Body of pancreas (tissue), 4 donors: ENCODE measurements around the gene CACNA2D4.

Source experiments
- POLR2A ChIP-seq, 3 donors: fragments of 450-650 bp; IDR thresholded peaks; one replicate each; pipeline ENCODE4 v1.6.1; 2016; ENCODE audit warnings: antibody characterized with exemption in 3 of 3, mild to moderate bottlenecking in 2 of 3
- TF ChIP-seq, protein P1 (sequence below), 7 experiments: fragments of 450-650 bp in 4 of 7; fragments of 200-600 bp in 3 of 7; sonication (generic) in 3 of 7; IDR thresholded peaks; one replicate each; pipeline ENCODE4 v1.5.1; 2016 to 2019; ENCODE audit warnings: antibody characterized with exemption in 7 of 7

DNA sequence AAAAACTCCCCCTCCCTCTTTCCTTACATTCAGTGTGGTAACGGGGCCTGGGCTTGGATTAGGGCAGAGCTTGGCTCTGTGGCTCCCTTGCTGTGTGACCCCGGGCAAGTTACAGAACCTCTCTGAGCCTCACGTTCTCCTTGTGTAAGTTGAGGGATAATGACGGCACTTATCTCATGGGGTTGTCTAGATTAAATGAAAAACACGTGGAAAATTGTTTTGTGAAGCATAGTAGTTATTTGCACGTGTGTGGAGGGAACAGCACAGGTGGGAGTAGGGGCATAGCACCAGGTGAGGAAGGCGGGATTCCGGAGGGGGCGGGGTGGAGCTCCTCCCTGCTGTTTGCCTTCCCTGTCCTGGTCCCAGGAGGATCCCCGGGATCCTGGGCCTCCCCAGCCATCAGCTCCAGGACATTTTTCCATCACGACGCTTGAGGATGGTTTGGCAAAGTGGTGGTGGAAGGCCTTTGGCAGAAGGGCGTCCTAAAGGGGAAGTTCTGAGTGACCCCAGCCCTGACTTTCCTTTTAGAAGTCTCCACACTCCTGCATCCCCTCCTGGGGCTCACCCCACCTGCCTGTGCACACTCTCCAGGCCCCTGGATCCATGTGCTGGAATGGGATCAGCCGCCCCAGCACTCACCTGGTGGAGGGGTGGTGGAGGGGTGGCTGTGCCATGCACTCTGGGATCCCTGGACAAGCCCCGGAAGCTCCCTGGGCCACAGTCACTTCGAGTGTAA lies 75.4 kb downstream of the CACNA2D4 start:
- TF ChIP-seq, protein P1, sequence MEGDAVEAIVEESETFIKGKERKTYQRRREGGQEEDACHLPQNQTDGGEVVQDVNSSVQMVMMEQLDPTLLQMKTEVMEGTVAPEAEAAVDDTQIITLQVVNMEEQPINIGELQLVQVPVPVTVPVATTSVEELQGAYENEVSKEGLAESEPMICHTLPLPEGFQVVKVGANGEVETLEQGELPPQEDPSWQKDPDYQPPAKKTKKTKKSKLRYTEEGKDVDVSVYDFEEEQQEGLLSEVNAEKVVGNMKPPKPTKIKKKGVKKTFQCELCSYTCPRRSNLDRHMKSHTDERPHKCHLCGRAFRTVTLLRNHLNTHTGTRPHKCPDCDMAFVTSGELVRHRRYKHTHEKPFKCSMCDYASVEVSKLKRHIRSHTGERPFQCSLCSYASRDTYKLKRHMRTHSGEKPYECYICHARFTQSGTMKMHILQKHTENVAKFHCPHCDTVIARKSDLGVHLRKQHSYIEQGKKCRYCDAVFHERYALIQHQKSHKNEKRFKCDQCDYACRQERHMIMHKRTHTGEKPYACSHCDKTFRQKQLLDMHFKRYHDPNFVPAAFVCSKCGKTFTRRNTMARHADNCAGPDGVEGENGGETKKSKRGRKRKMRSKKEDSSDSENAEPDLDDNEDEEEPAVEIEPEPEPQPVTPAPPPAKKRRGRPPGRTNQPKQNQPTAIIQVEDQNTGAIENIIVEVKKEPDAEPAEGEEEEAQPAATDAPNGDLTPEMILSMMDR (IDR thresholded peaks at IDR 0.05) = no peak
- TF ChIP-seq POLR2A (IDR thresholded peaks at IDR 0.05) = no peak
